Measurements from ENCODE around the gene EMX1.

GRCh38 chr2:72982781-72983499, 65.6 kb downstream of the EMX1 start:
- TF ChIP-seq CTCF (IDR thresholded peaks at IDR 0.05) (no peak), EZH2 (IDR thresholded peaks at IDR 0.05) (no peak)
